Keratinocyte (primary cell): Measurements from ENCODE around the gene PTN.

Source experiments
- EZH2 ChIP-seq: IDR thresholded peaks from one replicate; pipeline ENCODE4 v1.6.1; 2012; ENCODE audit warnings: inconsistent platforms, mild to moderate bottlenecking, low read length, moderate library complexity
- TF ChIP-seq, protein P1 (sequence below), 3 experiments: IDR thresholded peaks in 1 of 3; conservative IDR thresholded peaks in 1 of 3; optimal IDR thresholded peaks in 1 of 3; 2 replicates in 2 of 3; 3 replicates in 1 of 3; pipeline versions ENCODE3 to v1.5.1; 2011; ENCODE audit warnings: low read length in 3 of 3, mild to moderate bottlenecking in 3 of 3, moderate library complexity in 2 of 3, control low read depth in 1 of 3, inconsistent platforms in 1 of 3; ENCODE audit not compliant: insufficient read depth in 2 of 3; ENCODE audit errors: extremely low read depth in 1 of 3

DNA sequence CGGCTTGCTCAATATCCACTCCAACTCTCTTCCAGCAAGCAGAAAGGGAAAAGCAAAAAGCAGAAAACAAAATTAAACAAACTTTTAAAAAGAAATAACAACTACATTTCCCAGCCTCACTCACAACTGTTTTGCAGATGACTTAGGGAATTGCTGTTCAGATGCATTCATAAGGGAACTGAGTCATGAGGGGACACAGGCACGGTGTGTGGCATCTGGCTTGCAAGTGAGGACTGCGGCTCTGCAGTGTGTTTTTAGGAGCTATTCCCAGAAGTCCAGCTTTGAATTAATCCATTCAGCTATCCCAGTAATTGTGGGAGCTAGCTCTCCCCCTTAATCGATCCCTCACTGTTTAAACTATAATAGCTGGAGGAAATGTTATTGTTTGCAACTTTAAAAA is 30.3 kb downstream of the PTN start:
- TF ChIP-seq, protein P1, sequence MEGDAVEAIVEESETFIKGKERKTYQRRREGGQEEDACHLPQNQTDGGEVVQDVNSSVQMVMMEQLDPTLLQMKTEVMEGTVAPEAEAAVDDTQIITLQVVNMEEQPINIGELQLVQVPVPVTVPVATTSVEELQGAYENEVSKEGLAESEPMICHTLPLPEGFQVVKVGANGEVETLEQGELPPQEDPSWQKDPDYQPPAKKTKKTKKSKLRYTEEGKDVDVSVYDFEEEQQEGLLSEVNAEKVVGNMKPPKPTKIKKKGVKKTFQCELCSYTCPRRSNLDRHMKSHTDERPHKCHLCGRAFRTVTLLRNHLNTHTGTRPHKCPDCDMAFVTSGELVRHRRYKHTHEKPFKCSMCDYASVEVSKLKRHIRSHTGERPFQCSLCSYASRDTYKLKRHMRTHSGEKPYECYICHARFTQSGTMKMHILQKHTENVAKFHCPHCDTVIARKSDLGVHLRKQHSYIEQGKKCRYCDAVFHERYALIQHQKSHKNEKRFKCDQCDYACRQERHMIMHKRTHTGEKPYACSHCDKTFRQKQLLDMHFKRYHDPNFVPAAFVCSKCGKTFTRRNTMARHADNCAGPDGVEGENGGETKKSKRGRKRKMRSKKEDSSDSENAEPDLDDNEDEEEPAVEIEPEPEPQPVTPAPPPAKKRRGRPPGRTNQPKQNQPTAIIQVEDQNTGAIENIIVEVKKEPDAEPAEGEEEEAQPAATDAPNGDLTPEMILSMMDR (optimal IDR thresholded peaks at IDR 0.05 in 1 of 3, IDR thresholded peaks at IDR 0.05 in 1 of 3, conservative IDR thresholded peaks at IDR 0.05 in 1 of 3; ENCODE audit: extremely low read depth in 1 of 3, insufficient read depth in 2 of 3, low read length in 3 of 3): no peak
- no peak for TF ChIP-seq EZH2
